HG02973 (cell line): Measurements from ENCODE around the gene FGF6.
"Not testable (repeated sequence)": the region's sequence is repeated elsewhere in the genome, so short reads cannot be mapped to it uniquely, and the experiment has no call there.

ENCODE experiments used
- ATAC-seq: cut with Tn5 transposase; IDR thresholded peaks from one replicate; pipeline ENCODE4 v1.9.1; 2021; ENCODE audit warnings: moderate library complexity; ENCODE audit not compliant: unreplicated experiment

The FGF6 gene, protein sequence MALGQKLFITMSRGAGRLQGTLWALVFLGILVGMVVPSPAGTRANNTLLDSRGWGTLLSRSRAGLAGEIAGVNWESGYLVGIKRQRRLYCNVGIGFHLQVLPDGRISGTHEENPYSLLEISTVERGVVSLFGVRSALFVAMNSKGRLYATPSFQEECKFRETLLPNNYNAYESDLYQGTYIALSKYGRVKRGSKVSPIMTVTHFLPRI

DNA sequence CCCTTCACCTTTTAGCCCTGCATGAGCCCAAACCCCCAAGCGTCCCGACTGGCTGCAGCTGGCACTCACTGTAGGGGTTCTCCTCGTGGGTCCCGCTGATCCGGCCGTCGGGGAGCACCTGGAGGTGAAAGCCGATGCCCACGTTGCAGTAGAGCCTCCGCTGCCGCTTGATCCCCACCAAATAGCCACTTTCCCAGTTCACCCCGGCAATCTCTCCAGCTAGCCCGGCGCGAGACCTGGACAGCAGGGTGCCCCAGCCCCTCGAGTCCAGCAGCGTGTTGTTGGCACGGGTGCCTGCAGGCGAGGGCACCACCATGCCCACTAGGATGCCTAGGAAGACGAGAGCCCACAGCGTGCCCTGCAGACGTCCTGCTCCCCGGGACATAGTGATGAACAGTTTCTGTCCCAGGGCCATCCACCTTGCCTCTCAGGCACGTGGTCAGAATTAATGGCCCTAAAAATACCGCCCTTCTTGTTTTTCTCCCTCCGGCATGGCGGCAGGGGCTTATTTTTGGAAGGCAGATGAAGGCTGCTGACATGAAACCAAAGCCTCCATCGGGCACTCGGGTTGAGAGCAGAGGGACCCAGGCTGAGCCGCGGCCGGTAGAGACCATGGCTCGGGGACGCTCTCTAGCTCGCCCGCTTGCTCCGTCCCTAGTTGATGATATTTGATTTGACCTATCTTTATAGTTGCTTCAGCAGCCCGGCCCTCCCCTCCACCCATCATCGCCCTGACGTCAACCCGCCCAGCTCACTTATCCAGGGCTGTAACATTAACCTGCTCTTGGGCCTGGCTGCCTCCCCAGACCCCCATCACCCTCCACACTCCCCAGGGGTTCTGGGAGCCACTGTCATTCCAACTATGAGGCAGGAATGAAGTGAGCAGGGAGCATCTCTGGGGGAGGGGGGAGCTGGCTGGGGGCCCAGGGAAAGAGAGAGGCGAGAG, at the start of gene FGF6:
FGF6 (minus strand) TSS at position 660 of the 946 bp plus-strand sequence; CDS start at position 415, 245 bp downstream.
- ATAC-seq, result no peak

DNA sequence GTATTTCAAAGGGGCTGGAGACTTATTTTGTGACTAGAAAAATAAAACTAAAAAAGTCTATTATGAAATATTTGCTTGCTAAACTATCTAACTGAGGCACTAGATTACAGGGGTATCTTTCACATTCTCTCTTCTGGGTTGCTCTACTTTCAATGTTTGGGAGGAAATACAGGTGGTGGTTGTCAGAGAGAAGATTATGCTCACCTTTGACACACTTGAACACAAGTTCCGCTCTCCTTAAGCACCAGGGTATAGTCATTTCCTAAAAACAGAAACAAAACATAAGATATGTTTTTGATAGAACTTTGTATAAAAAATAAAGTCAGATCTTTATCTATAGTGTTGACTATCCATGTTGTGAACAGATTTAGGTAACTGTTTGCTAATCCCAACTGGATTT, 45.4 kb upstream of the FGF6 start:
- ATAC-seq, result no peak

DNA sequence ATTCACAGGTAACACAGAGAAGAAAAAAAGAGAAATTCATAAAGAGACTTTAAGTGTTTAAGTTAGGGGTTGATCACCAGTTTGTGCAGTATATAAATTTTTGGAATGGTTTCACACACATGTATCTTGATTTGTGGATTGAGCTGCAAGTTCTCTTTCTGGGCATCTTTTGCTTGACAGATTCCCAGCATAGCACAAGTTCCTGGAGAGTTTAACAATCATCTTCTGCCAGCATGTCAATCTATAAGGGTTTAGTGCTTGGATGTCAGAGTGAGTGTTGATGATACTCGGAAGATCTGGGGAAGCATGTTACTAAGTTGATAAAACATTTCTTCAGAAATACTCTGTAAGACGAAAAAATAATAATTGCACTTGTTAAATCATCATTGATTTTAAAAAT, 43.9 kb upstream of the FGF6 start:
- no peak for ATAC-seq

DNA sequence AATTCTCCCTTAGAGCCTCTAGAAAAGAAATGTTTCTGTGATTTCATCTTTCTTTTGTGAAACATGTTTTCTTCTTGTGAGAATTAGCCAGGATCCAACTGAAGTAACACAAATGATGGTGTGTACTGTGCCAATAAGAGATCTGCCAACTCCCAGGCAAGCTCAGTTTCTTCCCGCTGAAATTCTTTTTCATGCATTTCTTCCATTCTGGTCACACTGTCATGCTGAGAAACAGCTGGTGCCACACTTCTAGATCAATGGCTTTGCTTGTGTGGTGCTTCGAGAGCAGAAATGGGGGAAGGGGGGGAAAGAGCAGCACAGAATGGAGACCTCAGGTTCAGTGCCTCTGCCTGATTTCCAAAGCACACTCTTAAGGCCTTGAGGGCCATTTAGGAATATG, 41.4 kb upstream of the FGF6 start:
- no peak for ATAC-seq

DNA sequence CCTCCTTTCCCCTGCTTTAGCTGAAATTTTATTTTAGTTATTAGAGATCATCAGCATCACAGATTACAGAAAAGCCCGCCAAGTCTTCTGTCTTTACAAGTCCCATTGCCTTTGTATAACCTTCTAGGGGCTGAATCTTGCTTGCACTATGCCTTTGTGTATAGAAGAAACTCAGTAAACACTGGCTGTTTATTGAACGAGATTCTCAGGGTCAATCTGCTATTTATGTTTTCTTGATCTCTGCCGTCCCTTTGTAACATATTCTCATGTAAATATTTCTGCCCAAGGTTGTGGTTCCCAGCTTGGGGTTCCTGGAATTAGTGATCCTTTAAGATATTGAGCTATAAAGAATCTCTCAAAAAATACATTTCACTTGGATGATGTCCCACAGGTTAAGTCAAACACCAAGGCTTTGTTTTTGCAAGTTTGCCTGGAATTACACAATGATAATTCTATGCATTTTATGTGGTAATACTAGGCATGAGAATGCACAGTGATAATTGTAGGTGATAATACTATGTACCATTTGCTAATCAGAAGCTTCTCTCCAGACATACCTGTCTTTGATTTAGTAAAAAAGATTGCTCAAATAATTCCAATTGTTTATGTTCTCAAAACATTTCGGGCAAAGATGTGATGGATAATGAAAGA, 40.6 kb upstream of the FGF6 start:
- ATAC-seq, result no peak

DNA sequence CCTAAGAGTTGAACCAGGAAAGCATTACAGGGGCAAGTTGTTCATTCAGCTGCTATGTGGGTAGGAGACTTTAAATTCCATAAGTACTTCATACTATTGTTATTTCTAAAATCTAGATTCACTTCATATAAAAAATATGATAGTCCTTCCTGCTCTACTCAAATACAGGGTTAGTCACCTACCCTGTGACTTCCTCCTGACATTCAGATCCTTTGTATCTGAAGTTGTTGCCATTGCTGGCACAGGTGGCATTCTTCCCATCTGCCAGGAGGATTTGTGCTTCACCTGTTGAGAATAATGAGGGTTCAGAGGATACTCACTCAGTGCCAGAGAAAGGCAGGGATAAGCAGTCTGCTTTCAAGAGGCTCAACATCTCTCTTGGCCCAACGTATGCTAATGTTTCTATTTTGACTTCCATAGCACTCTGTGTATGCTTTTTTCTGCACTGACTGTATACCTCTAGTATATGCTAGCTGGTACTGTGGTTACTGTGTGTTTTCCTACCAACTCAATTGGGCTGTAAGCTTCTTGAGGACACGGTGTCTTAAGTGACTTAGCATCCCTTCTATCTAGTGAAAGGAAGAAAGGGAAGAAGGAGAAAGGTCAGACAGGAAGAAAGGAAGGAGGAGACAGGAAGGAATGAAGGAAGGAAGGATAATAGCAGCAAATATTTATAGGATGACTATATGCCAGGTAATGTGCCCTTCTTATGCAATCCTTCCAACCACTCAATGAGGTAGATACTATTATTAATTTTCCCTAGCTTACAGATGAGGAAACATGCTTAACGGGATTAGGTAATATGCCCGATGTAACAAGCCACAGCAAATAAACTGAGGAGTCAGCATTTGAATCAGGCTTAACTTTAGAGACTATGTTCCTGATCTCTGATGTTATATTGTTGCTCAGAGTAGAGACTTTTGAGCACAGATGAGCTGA, 38.5 kb upstream of the FGF6 start:
- no peak for ATAC-seq

DNA sequence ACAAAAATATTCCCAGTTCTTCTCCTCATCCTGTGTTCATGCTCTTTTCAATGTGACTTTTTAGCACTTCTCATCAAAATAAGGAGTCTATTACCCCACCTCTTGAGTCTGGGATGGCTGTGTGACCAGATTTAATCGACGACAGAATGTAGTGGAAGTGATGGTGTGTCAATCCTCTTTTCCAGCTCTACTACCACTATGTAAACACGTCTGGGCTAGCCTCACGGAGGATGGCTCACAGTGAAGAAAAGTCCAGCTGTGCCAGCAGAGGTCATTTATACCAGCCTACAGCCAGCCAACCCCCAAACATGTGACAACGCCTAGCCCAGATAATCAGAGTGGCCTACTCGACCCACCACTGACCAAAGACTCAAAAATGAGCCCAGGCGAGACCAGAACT, 37.3 kb upstream of the FGF6 start:
- no peak for ATAC-seq

DNA sequence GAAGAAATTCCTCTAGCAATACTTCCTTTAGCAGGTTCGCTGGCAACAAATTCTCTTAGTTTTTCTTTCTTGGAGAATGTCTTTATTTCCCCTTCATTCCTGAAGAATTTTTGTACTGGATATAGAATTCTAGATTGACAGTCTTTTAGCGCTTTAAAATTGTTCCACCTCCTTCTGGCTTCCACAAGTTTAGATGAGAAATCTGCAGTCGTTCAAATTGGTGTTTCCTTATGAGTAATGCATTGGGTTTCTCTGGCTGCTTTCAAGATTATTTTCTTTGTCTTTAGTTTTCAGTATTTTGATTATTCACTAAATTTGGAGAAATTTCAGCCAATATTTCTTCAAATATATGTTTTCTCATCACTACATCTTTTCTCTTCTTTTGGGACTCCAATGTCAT, 33.3 kb upstream of the FGF6 start:
- no peak for ATAC-seq

DNA sequence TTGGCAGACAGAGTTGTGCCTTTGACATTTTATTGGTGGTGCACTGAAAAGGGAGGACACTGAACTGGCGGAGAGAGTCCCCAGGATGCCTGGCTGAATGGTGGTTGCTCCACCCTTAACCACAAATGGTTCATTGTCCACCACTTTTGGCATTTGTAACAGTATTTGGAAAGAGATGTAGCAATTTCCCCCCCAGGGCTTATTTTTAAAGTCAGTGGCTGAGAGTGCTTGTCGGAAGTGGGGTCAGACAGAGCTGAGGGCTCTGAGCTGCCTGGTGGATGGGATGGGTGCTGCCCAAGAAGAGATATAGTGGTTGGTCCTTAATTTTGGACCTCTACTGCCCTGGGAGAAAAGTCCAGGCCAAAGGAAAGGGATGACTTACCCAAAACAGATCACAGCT, 31.5 kb upstream of the FGF6 start:
- no peak for ATAC-seq

DNA sequence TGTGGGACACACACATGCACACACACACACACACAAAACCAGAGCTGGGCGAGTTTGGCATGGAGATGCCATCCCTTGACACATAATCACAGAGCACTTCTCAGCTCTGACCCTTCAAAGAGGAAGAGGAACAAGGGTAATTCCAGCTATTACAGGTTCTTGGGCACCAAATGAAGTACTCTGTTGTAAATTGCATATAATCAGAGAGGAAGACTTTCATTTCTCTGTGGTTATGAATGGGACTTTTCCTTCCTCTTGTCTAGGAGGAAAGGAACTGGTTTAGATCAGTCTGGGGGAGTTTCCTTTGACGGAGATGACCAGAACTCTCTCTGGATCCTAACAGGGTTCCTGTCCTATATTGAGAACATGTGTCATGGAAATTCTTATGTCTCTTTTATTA, 26.4 kb upstream of the FGF6 start:
- ATAC-seq, result no peak

DNA sequence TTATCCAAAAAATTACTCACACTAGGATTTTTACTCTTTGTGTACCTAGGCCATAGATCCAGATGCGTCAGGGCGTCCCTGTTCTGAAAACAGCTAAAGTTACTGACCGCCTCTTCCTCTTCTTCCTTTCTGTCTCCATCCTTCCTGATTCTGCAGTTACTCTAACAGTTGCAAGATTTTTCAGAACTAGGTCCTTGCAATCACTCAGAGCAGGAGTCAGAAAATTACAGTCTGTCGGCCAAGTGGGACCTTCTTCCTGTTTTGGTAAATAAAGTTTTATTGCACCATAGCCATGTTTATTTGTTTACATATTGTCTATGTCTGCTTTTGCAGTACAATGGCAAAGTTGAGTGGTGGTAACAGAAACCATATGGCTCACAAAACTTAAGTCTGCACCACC, 25.6 kb upstream of the FGF6 start:
- ATAC-seq, result no peak

DNA sequence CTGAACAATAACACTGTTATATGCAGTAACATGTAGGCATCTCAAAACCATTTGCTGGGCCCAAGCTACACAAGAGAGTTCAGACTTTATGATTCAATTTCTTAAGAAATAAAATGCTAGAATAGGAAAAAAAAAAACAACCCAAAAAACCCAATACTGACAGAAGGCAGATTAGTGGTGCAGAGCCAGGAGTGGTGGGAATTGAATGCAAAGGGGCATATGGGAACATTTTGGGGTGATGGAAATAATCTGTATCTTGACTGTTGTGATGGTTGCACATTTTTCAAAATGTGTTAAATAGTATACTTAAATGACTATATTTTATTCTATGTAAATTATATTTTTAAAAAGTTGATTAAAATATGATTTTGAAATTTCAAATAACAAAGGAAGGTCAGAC, 23.4 kb upstream of the FGF6 start:
- ATAC-seq, result no peak

DNA sequence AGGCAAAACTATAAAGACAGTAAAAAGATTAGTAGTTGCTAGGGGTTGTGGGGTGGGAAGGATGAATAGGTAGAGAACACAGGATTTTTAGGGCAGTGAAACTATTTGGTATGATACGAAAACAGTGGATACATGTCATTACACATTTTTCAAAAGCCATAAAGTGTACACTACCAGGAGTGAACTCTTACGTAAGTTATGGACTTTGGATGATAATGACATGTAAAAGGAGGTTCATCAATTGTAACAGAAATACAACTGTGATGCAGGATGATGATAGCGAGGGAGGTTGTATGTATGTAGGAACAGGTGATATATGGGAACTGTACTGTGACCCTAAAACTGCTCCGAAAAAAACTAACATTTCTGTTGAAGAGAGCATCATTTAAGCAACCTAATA, 15.1 kb upstream of the FGF6 start:
- ATAC-seq, result no peak

DNA sequence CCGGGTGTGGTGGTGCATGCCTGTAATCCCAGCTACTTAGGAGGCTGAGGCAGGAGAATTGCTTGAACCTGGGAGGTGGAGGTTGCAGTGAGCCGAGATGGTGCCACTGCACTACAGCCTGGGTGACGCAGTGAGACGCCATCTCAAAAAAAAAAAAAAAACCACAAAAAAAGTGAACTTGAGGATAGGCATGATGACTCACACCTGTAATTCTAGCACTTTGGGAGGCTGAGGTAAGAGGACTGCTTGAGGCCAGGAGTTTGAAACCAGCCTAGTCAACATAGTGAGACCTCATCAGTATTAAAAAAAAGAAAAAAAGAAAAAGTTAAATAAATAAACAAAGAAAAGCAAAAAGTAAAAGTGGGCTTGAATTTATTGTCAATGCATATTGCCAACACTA, 10.2 kb upstream of the FGF6 start:
- ATAC-seq, result not testable (repeated sequence)

DNA sequence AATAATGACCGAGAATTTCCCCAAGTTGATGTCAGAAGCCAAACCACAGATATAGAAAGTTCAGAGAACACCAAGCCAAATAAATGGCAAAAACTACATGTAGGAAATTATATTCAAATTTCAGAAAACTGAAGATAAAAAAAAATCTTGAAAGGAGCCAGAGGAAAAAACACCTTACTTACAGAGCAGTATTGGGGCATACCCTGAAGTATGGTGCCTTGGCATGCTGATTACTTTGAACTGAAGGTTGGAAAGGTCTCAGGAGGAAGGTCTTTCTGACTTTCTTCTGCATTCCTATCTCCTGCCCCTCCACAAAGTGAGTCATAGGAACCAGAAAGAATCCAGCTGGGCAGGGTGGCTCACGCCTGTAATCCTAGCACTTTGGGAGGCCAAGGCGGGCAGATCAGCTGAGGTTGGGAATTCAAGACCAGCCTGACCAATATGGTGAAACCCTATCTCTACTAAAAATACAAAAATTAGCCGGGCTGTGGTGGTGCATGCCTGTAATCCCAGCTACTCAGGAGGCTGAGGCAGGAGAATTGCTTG, 8.8 kb upstream of the FGF6 start:
- ATAC-seq, result no peak

DNA sequence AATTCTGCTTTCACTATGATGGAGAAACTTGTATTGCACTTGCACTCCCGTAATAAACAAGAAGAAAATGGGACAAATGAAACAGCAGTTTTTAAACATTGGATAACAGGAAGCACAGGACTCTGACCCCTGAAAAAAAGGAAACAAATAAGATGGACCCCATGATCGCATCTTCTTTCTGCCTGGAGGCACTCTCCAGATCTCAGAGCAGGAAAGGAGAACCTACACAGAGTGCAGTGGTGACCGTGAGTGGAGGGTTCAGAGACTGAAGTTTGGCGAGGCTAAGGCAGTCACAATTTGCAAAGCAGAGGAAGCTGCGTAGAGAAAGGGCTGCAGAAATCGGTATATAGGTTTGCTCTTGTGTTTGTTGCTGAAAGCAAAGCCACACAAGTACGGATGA, 6.1 kb upstream of the FGF6 start:
- no peak for ATAC-seq

DNA sequence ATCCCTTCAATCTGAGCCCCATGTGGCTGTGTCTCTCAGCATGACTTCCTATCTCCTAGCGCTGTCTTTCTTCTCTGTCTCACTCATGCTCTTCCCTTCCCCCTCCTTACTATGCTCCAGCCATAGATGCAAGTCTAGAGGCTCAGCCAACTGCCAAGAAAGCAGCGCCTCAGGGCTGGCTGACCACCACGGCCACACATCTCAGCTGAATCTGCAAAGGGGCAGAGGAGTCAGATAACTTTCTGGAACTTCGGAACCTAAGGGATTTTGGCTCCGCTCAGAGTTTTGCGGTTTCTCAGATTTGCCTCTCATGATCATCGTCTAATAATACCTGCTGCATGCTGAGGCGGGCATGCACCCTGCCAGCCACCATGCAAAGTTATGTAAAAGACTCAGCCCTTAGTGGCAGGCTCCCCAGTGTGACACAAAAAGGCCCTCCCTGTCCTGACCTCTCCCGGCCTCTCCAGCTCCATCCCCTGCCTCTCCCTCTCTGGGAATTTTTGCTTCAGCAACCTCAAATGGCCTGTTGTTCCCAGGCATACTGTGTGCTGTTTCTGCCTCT, 5.0 kb upstream of the FGF6 start:
- ATAC-seq, result no peak

DNA sequence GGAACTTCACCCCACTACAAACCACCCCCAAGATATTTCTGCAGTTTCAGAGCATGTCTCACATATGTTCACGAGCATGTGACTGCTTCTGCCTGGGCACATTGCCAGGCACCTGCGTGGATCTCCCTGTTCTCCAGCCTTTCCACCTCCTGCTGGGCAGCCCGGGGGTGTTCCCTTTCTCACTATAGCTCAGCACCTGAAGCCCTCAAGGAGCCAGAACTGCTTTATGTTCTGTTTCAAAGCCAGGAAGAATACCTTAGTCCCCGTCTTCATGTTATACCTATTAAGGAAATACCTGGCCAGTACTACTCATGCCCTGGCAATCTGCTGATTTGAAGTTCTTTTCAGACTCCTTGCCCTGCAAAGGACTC, 4.2 kb upstream of the FGF6 start:
- no peak for ATAC-seq

DNA sequence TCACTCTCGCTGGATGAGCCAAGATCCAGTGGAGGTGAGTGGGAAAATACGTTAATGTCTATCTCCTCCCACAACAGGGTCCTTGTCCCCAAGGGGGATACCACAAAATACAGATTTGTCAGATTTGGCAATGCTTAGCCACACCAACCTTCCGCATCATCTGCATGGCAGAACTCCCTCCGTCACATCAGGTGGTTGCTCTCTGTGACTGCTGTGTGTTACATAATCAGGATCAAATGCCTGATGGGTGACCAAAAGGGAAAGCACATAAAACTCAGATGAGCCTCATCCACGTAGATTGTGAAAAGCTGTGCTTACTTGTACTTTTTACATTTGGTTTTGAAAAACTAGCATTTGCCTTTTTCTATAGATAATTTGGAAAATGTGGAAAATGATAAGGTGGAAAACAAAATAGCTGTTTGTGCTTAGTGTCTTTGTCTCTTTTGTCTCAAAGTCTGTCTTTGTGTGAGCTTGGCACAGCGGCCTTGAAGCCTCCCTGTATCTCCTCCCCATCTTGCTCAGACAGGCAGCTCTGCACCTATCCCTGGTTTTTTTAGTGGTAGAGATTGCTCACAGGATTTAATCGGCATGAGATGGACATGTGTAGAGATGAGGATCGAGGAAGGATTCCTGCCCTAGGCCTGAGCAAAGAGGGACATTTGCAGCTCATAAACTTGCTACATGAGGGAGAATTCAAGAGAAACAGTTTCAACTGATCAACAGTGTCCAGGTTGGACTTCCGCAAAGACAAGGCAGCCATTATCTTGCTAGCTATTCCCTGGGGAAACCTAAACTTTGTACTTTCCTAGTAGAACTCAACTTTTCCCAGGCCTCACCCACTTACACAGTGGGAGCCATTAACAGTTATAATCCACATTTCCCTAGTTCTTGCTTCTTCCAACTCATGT, 3.6 kb upstream of the FGF6 start:
- ATAC-seq, result no peak
